Measurements from ENCODE around the gene NPAS4. TPM values are rescaled to one million over a fixed set of nuclear protein-coding genes. Genes with fewer than 3 reads are reported as not detected.

The NPAS4 gene
- total RNA-seq, 1 experiment from 2014 or later: 0.79 TPM

DNA sequence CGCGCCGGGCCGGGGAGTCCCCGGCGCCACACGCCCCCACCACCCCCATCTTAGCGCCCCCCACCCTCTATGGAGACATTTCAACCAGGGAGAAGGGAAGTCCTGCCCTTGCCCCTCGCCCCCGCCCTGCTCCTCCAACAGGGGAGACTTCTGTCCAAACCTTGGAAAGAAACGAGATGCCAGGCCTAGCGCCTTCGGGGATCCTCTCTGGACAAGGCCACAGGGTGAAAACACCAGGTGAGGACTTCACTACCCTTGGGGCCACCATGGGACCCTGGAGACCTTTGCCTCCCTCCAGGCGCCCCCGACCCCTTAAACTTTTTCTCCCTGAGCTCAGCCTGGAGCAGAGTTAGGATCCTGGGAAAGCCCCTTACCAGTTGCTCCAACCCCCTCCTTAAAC is 11.6 kb upstream of the NPAS4 start (continued):
- TF ChIP-seq, protein P1, sequence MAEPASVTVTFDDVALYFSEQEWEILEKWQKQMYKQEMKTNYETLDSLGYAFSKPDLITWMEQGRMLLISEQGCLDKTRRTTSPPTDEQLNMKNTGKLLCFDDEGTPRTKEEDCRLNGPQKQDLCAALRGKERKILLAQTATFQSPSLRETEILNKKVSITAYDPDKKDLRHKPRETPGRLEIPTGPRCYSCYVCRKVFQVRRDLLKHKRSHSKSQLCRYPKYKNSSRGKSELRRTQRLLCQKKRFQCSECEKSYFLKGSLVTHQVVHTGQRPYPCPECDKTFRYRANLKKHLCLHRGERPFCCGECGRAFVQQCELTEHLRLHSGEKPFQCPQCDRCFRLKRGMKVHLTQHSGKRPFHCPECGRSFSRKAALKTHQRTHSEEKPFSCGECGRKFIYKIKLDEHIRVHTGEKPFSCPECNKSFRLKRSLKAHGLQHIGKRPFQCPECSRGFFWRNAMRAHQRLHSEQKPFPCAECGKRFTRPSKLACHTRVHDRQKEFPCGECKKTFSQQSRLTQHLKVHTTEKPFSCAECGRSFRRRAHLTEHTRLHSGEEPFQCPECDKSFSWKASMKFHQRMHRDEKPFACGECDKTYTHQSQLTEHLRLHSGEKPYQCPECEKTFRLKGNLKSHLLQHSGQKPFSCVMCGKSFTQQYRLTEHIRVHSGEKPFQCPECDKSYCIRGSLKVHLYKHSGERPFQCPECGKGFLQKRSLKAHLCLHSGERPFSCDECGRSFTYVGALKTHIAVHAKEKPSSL (CRISPR knock-in tag; conservative IDR thresholded peaks at IDR 0.05): no peak
- TF ChIP-seq GTF2I (CRISPR knock-in tag; conservative IDR thresholded peaks at IDR 0.05) (no peak), SMAD3 (CRISPR knock-in tag; IDR thresholded peaks at IDR 0.05; ENCODE audit: borderline replicate concordance) (no peak)

DNA sequence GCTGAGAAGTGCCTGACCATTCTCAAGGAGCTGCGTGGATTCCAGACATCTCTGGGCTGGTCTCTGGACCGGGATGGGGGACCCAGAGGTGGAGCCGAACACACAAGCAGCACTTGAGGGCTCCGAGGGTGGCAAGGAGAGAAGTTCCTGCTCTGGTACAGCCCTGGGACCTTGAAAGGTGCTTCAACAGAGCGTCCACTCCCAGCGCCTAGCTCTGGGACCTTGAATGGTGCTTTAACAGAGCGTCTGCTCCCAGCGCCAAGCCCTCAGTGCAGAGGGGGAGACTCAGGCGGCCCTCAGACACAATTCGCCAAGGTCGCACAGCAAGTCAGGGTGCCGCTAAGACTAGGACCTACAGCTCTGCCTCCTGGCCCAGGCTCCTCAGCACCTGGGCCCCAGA is 10.6 kb upstream of the NPAS4 start:
- peak overlapping the region; percentile 49 for H3K4me3 Mint-ChIP-seq
- no peak for DNase-seq (ENCODE audit: low spot score)
- no peaks in the 10 kb centered on the region for H3K36me3 Mint-ChIP-seq
- no peaks in the 10 kb centered on the region for H3K9me3 Mint-ChIP-seq
- ATAC-seq: no peak
- H3K4me1 Mint-ChIP-seq: peaks cover 26% of the 10 kb centered on the region
- no peak overlapping the region for H3K27ac Mint-ChIP-seq
- peaks cover 27% of the 10 kb centered on the region for H3K27me3 Mint-ChIP-seq (ENCODE audit: low read depth)
- POLR2A ChIA-PET: interaction anchor here (0.9 to 1.6 kb wide), 2 partner anchors 11 to 29 kb away, joined by 4 to 5 read pairs; partner anchors contain the start of genes MRPL11 and NPAS4
- CTCF ChIA-PET: interaction anchor here (0.9 to 4.1 kb wide), 9 partner anchors 8 to 268 kb away, joined by 3 to 51 read pairs (median 27); partner anchors contain the start of genes DPP3, MRPL11, NPAS4 and RBM4B
- TF ChIP-seq NFATC4 (CRISPR knock-in tag; IDR thresholded peaks at IDR 0.05) (no peak), ZNF121 (CRISPR knock-in tag; IDR thresholded peaks at IDR 0.05) (no peak), CBFB (CRISPR knock-in tag; IDR thresholded peaks at IDR 0.05; ENCODE audit: low read depth) (no peak), ZNF671 (CRISPR knock-in tag; IDR thresholded peaks at IDR 0.05) (no peak), NR1H2 (CRISPR knock-in tag; IDR thresholded peaks at IDR 0.05) (no peak)
- TF ChIP-seq, protein P2, sequence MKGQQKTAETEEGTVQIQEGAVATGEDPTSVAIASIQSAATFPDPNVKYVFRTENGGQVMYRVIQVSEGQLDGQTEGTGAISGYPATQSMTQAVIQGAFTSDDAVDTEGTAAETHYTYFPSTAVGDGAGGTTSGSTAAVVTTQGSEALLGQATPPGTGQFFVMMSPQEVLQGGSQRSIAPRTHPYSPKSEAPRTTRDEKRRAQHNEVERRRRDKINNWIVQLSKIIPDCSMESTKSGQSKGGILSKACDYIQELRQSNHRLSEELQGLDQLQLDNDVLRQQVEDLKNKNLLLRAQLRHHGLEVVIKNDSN (CRISPR knock-in tag; IDR thresholded peaks at IDR 0.05): no peak
- TF ChIP-seq, protein P3, sequence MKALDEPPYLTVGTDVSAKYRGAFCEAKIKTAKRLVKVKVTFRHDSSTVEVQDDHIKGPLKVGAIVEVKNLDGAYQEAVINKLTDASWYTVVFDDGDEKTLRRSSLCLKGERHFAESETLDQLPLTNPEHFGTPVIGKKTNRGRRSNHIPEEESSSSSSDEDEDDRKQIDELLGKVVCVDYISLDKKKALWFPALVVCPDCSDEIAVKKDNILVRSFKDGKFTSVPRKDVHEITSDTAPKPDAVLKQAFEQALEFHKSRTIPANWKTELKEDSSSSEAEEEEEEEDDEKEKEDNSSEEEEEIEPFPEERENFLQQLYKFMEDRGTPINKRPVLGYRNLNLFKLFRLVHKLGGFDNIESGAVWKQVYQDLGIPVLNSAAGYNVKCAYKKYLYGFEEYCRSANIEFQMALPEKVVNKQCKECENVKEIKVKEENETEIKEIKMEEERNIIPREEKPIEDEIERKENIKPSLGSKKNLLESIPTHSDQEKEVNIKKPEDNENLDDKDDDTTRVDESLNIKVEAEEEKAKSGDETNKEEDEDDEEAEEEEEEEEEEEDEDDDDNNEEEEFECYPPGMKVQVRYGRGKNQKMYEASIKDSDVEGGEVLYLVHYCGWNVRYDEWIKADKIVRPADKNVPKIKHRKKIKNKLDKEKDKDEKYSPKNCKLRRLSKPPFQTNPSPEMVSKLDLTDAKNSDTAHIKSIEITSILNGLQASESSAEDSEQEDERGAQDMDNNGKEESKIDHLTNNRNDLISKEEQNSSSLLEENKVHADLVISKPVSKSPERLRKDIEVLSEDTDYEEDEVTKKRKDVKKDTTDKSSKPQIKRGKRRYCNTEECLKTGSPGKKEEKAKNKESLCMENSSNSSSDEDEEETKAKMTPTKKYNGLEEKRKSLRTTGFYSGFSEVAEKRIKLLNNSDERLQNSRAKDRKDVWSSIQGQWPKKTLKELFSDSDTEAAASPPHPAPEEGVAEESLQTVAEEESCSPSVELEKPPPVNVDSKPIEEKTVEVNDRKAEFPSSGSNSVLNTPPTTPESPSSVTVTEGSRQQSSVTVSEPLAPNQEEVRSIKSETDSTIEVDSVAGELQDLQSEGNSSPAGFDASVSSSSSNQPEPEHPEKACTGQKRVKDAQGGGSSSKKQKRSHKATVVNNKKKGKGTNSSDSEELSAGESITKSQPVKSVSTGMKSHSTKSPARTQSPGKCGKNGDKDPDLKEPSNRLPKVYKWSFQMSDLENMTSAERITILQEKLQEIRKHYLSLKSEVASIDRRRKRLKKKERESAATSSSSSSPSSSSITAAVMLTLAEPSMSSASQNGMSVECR (CRISPR knock-in tag; IDR thresholded peaks at IDR 0.05; ENCODE audit: borderline replicate concordance): no peak
- TF ChIP-seq, protein P4, sequence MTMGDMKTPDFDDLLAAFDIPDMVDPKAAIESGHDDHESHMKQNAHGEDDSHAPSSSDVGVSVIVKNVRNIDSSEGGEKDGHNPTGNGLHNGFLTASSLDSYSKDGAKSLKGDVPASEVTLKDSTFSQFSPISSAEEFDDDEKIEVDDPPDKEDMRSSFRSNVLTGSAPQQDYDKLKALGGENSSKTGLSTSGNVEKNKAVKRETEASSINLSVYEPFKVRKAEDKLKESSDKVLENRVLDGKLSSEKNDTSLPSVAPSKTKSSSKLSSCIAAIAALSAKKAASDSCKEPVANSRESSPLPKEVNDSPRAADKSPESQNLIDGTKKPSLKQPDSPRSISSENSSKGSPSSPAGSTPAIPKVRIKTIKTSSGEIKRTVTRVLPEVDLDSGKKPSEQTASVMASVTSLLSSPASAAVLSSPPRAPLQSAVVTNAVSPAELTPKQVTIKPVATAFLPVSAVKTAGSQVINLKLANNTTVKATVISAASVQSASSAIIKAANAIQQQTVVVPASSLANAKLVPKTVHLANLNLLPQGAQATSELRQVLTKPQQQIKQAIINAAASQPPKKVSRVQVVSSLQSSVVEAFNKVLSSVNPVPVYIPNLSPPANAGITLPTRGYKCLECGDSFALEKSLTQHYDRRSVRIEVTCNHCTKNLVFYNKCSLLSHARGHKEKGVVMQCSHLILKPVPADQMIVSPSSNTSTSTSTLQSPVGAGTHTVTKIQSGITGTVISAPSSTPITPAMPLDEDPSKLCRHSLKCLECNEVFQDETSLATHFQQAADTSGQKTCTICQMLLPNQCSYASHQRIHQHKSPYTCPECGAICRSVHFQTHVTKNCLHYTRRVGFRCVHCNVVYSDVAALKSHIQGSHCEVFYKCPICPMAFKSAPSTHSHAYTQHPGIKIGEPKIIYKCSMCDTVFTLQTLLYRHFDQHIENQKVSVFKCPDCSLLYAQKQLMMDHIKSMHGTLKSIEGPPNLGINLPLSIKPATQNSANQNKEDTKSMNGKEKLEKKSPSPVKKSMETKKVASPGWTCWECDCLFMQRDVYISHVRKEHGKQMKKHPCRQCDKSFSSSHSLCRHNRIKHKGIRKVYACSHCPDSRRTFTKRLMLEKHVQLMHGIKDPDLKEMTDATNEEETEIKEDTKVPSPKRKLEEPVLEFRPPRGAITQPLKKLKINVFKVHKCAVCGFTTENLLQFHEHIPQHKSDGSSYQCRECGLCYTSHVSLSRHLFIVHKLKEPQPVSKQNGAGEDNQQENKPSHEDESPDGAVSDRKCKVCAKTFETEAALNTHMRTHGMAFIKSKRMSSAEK (CRISPR knock-in tag; IDR thresholded peaks at IDR 0.05; ENCODE audit: borderline replicate concordance): no peak
- TF ChIP-seq, protein P5, sequence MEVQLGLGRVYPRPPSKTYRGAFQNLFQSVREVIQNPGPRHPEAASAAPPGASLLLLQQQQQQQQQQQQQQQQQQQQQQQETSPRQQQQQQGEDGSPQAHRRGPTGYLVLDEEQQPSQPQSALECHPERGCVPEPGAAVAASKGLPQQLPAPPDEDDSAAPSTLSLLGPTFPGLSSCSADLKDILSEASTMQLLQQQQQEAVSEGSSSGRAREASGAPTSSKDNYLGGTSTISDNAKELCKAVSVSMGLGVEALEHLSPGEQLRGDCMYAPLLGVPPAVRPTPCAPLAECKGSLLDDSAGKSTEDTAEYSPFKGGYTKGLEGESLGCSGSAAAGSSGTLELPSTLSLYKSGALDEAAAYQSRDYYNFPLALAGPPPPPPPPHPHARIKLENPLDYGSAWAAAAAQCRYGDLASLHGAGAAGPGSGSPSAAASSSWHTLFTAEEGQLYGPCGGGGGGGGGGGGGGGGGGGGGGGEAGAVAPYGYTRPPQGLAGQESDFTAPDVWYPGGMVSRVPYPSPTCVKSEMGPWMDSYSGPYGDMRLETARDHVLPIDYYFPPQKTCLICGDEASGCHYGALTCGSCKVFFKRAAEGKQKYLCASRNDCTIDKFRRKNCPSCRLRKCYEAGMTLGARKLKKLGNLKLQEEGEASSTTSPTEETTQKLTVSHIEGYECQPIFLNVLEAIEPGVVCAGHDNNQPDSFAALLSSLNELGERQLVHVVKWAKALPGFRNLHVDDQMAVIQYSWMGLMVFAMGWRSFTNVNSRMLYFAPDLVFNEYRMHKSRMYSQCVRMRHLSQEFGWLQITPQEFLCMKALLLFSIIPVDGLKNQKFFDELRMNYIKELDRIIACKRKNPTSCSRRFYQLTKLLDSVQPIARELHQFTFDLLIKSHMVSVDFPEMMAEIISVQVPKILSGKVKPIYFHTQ (CRISPR knock-in tag; IDR thresholded peaks at IDR 0.05): no peak
- TF ChIP-seq, protein P6, sequence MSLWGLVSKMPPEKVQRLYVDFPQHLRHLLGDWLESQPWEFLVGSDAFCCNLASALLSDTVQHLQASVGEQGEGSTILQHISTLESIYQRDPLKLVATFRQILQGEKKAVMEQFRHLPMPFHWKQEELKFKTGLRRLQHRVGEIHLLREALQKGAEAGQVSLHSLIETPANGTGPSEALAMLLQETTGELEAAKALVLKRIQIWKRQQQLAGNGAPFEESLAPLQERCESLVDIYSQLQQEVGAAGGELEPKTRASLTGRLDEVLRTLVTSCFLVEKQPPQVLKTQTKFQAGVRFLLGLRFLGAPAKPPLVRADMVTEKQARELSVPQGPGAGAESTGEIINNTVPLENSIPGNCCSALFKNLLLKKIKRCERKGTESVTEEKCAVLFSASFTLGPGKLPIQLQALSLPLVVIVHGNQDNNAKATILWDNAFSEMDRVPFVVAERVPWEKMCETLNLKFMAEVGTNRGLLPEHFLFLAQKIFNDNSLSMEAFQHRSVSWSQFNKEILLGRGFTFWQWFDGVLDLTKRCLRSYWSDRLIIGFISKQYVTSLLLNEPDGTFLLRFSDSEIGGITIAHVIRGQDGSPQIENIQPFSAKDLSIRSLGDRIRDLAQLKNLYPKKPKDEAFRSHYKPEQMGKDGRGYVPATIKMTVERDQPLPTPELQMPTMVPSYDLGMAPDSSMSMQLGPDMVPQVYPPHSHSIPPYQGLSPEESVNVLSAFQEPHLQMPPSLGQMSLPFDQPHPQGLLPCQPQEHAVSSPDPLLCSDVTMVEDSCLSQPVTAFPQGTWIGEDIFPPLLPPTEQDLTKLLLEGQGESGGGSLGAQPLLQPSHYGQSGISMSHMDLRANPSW (CRISPR knock-in tag; conservative IDR thresholded peaks at IDR 0.05; ENCODE audit: low read depth): no peak
- TF ChIP-seq, protein P7, sequence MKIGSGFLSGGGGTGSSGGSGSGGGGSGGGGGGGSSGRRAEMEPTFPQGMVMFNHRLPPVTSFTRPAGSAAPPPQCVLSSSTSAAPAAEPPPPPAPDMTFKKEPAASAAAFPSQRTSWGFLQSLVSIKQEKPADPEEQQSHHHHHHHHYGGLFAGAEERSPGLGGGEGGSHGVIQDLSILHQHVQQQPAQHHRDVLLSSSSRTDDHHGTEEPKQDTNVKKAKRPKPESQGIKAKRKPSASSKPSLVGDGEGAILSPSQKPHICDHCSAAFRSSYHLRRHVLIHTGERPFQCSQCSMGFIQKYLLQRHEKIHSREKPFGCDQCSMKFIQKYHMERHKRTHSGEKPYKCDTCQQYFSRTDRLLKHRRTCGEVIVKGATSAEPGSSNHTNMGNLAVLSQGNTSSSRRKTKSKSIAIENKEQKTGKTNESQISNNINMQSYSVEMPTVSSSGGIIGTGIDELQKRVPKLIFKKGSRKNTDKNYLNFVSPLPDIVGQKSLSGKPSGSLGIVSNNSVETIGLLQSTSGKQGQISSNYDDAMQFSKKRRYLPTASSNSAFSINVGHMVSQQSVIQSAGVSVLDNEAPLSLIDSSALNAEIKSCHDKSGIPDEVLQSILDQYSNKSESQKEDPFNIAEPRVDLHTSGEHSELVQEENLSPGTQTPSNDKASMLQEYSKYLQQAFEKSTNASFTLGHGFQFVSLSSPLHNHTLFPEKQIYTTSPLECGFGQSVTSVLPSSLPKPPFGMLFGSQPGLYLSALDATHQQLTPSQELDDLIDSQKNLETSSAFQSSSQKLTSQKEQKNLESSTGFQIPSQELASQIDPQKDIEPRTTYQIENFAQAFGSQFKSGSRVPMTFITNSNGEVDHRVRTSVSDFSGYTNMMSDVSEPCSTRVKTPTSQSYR (CRISPR knock-in tag; IDR thresholded peaks at IDR 0.05): no peak
